SKM-1 treated with dmso at 0.1 percent for 144 hours (cell line): ENCODE results near the gene PIEZO1.

Source experiments
- DNase-seq: peaks from one replicate; lab custom pipeline; 2025; ENCODE audit not compliant: unreplicated experiment; lab: John Stamatoyannopoulos, UW

PIEZO1 gene

DNA sequence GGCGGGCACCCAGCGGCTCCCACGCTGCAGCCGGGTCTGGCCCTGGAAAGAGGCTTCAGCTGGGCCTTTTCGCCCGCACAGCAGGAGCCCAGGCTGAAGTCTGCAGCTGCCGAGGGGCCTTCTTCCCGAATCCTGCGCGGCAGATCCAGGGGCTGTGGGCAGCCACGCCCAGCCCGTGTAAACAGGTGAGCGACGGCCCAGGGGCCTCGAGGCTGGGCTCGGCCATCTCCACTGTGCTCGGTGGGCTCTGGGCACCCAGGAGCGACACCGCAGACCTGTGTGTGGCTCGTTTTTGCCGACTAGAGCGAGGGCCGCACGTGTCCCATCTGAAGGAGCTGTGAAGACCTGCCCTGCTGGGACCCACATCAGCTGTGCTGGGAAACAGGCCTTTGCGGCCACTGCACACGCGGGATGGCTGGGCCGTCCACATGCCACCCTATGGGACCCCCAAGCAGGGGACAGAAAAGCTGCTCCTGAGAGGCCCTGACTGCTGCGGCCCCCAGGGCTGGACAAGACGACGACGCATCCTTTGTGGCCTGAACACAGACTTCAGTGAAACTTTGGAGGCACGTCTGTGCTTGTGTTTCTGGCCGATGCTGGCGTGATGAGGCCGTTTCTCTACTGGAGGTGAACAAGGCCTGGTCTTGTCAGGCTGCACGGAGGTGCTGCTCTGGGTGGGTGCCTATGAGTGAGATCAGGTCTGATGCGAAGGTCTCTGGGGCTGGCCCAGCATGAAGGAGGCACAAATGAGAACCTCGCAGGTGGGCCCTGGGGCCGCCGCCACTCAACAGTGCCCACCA is 31.9 kb upstream of the PIEZO1 start:
- no peak for DNase-seq

DNA sequence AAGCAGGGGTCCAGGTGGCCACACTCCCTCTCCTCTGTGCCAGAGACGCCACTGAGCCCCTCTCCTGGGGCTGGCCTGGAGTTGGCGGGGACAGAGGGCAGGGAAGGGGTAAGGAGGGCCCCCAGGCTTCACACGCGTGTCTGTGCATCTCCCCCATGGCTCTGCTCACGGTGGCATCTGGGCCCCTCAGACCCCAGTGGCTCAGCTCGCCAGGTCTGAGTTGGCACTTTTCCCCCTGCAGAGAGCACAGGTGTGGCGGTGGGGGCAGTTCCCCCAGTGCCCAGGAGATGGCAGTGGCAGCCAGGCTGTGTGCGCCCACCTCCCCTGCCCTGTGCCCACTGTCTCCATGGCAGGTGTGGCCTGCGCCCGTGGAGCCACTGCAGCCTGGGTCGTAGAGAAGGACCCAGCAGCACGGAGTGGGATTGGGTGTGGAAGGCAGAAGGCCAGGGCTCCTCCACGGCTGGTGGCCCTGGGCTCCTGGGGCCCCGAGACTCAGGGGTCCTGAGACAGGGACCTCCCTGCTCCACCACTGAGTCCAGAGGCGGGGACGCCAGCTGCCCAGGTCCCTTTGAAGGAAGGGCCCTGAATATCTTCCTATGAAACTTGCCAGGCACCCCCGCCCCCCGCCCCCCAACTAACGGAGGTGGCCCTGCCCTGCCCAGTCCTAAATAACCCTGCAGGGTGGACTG is 31.0 kb upstream of the PIEZO1 start:
- DNase-seq = no peak

DNA sequence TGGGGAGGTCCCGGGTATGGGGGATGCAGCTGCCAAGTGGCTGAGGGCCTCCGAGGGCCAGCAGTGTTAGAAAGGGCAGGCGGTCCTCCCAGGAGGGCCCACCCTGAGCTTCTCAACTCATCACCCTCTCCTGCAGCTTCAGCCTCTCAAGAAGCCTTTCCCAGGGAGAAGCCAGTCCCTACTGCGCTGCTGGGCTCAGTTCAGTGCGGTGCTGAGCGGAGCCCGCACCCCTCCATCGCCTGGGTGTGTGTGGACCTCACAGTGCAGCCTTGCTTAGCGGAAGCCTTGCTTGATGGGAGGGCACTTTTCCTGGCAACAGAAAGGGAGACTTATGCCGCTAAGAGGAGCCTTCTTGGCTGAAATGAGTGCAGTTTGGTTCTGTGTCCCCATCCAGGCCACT is 30.2 kb upstream of the PIEZO1 start:
- no peak for DNase-seq

DNA sequence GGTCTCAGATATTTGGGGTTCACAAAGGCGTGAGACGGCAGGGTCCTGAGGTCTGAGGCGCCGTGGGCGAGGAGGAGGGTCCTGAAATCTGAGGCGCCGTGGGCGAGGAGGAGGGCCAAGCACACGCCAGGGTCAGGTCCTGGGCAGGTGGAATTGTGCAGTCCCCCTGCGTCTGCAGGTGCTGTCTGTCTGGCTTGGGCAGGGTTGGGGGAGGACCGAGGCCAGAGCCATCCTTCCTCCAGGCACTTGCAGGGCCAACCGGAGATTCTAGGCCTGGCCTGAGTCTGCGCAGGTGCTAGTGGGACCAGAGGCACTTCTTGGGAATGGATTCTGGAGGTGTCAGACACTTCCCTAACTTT is 29.1 kb upstream of the PIEZO1 start:
- DNase-seq = no peak

DNA sequence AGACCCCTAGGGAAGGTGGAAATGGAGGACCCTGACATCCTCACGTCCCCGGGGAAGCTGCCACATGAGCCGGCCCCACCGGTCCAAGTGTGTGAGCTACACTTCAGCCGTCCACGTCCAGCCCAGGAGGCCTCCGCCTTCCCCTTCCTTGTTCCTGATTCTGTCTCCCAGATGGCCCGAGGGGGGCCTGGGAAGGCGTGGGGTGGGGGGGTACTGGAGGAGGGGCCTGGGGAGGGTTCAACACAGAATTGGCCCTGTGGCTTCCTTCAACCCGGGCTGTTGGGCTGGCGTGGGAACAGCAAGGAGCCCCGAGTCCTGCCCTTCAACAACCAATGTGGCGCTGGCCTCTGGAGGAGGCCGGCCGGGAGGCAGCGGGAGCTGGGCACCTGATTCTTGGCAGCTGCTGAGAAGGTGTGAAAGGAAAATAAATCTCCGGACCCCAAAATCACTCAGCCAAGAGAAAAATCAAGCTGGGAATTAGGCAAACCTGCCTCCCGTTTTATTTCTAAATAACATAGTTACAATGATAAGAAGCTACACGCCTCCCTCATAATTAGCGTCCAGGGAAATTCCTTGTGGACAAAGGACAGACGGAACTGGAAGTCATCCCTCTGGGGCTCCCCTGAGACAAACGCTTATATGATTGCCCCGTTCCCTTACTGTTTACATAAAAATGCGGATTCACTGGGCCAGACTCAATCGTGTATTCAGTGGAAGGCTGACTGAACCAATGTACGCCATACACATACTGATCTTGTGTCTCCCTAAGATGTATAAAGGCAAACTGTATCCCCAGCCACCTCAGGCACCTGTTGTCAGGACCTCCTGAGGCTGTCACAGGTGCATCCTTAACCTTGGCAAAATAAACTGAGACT is 28.5 kb upstream of the PIEZO1 start:
- no peak for DNase-seq

DNA sequence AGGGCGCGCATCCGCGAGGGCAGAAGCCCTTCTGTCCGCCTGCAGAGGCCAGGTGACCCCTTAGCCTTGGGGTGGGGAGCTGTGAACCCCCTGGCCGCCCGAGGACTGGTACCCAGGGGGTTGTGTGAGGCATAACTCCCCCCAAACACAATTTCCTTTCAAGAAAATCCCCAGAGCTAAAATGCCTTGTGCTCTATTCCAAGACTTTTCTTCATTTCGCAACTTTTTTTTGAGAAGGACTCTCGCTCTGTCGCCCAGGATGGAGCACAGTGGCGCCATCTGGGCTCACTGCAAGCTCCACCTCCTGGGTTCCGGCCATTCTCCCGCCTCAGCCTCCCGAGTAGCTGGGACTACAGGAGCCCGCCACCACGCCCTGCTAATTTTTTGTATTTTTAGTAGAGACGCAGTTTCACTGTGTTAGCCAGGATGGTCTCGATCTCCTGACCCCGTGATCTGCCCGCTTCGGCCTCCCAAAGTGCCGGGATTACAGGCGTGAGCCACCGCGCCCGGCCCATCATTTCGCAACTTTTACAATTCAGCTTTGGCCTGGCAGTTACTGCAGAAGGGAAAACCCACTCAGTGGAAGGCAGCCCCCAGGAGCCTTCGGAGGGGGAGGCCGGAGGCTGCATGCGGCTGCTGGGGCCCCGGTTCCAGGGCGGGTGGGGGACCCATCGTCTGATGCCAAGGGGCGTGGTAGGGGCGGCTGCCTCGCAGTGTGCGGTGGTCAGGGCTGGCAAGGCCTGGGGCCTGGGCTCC is 27.7 kb upstream of the PIEZO1 start:
- peak; percentile 74 for DNase-seq

DNA sequence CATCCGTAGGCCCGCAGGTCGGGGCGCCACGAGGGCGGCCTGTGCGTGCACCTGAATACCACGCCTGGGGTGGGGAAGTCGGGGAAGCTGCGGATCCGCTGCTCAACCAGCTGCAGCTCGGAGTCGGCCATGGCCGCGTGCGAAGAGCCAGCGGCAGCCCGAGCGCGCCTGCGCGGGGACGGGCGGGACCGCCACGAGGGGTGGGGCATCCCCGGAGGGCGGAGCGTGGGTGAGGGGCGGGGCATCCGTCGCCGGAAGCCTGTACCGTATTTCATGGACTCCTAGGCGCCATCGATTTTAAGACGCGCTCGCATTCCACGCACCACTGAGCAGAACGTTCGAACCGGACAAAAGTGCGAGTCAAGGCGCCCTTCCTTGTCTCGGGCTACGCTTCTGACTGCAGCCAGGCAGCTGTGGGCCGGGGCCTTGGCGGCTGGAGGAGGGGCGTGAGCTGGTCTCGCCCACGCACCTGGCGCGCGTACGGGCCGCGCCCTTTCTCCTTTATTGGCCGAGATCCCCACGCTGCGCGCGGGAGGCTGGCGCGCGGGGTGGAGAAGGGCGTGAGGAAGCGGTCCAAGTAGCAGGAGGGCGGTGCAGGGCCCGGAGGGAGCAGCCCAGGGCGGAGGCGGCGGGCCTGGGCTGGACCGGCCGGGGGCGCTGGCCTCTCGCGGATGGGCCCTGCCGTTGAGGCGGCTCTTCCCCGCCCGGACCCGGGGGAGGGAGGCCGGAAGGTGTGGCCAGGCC is 26.9 kb upstream of the PIEZO1 start, which contains the start of gene APRT:
APRT (minus strand) TSS at position 160 of the 744 bp plus-strand sequence; CDS start at position 131, 29 bp downstream.
- DNase-seq = peak; percentile 87

DNA sequence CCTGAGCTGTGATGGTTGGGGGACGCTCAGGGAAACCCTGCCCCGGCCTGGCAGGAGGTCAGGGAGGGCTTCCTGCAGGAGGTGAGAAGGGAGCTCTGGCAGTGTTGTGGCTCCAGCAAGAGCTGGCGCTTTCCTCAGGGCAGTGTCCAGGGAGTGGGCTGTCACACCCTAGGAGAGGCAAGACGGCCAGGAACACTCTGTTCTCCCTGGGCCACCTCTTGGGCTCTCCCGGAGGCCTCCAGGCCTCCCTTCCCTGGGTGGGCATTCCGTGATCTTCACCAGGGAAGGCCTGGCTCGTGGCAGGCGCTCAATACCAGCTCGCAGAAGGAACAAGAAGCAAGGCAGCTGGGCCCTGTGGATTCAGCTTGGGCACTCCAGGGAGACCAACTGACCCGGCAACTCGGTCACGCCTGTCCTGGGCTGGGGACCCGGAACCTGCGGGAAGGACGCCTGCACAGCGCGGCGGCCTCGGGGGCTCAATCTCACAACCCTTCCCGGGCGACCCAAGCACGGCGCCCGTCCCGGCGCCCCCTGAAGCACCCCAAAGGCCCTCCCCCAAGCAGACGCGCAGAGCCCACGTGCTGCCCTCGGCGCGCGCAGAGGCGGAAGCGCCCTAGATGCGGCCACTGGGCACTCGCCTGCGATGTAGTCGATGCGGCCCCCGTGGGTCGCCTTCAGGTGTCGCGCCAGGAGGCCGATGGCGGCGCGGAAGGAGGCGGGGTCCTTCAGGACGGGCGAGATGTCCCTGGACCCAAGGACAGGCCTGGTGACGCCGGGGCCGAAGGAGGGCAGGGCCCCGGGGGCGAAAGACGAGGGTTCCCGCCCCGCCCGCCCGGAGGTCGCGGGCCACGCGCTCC is 26.1 kb upstream of the PIEZO1 start:
- peak; percentile 22 for DNase-seq

DNA sequence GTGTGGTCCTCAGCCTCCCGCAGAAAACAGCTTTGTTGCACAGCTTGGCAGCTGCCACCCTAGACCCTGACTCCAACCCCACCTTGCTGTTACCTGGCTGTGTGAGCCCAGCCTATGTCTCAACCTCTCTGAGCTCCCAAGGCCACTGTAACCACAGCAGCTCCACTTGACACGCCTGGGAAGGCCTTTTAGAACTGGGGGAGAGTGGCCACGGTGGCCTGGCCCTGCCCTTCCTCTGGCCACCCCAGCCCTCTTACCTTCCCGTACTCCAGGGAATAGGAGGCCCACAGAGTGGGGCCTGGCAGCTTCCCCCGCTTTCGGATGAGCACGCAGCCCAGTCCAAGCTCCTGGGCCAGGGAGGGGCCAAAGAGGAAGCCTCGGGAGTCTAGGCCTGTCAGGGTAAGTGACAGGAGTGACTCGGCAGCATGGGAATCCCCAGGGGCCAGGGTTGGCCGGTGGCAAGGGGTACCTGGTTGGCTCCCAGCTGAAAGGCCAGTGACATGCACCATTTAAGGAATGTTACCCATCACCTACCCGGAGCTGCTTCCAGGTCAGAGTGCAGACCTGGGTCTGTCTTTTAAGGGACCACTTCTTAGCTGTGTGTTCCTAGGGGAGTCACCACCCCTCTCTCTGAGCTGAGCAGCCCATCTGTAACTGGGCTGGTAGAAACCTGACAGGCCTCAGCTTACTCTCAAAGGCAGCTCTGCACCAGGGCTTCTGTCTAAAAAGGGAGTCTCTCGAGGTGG is 25.3 kb upstream of the PIEZO1 start:
- peak; percentile 29 for DNase-seq

DNA sequence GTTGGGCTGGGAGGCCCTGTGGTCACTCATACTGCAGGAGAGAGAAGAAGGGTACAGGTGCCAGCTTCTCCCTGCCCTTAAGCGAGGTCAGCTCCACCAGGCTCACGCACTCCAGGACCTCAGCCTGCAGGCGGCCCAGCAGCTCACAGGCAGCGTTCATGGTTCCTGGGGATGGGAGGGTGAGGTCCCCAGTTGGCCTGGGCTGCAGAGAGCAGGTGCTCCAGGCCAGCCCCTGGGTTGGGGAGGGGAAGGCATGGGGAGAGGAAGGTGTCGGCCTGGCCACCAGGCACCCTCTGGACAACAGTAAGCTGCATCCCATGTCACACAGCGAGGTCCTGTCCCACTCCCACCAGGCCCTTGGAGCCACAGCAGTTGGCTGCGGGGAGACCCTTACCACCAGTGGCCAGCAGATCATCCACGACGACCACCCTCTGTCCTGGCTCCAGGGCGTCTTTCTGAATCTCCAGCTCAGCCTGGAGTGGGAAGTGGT is 24.7 kb upstream of the PIEZO1 start:
- no peak for DNase-seq

DNA sequence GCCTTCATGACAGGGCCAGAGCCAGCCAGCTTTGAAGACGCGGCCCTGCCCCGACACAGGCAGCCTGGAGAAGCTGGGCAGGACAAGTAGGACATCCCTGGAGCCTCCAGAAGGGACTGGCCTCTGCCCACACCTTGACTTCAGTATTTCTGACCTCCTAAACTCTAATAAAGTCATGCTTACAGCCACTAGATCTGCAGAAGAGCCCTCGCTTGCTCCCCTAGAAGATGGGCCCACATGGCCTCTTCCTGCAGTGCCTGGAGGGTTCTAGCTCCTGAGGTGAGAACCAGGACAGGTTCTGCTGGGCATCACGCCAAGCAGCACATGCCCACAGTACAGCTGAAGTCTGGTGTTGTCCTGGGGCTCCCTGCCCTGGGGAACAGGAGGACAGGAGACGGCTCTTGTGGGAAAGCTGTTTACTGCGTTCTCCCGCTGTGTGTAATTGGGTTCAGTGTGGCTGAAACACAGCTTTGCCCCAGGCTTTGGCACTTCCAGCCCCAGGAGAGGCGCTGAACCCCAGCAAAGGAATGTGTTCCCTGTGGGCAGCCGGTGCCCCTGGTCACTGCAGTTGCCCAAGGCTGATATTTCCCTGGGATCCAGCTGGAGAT is 24.2 kb upstream of the PIEZO1 start:
- DNase-seq = no peak

DNA sequence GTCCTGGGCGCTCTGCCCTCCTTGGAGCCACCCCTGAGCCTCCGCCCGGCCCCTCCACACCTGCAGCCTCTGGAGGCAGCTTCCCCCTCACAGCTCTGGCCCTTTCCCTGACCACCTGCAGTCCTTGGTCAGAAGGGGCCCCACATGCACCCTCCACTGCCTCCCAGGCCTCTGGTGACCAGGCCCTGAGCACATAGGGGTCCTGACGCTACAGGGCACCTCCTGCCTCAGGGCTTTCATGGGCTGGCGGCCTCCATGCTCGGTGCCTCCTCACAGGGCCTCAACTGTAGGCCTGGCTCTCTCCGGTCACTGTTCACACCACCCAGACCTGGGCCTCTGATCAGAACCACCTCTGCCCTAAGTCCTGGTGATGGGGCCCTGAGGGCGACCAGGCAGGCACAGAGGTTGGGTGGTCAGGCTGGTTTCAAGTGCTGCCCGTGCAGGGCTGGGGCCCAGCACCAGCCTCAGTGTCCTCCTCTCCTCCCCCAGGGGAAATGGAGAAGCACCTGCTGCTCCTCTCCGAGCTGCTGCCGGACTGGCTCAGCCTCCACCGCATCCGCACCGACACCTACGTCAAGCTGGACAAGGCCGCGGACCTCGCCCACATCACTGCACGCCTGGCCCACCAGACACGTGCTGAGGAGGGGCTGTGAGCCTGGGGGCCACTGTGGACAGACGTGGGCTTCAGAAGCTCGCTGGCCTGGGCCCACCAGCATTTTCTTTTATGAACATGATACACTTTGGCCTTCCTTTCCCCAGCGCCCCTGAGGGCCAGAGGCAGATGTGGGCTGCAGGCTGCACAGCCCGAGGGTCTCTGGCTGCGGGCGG is 22.8 kb upstream of the PIEZO1 start:
- no peak for DNase-seq

DNA sequence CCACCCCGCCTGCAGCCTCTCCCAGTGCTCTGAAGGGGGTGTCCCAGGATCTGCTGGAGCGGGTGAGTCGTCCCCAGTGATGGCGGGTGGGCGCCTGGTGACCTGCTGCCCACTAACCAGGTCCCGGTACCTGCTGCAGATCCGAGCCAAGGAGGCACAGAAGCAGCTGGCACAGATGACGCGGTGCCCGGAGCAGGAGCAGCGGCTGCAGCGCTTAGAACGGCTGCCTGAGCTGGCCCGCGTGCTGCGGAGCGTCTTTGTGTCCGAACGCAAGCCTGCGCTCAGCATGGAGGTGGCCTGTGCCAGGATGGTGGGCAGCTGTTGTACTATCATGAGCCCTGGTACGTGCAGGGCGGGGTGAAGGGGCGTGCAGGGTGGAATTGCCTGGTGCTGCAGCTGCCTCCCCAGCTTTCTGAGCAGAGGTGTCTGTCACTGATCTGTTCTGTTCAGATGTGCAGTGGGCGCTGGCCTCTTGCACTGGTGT is 22.2 kb upstream of the PIEZO1 start:
- DNase-seq = no peak

DNA sequence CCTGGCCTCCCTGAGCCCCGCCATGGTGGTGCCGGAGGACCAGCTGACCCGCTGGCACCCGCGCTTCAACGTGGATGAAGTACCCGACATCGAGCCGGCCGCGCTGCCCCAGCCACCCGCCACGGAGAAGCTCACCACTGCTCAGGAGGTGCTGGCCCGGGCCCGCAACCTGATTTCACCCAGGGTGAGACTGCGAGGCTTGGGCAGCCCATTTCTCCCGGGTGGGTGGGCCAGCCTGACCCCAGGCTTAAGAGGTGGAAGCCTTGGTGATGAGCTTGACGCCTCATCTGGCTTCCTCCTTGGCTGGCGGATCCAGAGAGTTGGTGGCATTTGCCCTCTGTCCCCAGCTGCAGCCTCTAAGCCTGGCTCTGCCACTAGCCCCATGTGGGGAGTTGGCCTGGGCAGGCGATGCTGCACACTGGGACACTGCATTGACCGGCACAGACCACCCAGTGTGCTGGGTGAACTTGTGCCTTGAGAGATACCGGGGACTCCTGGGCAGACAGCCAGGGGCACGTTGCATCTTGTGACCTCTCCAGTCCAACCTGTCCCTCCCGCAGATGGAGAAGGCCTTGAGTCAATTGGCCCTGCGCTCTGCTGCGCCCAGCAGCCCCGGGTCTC is 21.6 kb upstream of the PIEZO1 start:
- no peak for DNase-seq

DNA sequence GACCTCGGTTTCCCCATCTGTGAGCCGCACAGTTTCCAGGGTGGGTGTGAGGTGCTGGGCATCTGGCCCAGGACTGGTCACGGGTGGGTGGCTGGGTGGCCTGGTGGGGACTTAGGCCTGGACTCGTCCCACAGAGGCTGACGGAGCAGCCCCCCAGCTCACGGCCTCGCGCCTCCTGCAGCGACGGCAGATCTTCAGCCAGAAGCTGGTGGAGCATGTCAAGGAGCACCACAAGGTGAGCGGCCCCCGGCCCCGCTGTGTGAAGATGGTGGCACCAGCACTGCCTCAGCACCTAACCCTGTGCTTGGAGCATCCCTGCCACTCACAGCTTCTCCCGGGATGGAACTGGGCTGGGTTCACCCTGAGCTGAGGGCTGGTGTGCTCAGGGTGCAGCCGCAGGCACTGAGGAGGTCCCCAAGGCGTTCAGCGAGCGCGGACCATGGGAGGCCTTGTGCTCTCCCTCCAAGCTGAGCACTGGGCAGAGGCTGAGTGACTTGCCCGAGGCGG is 20.9 kb upstream of the PIEZO1 start:
- no peak for DNase-seq

DNA sequence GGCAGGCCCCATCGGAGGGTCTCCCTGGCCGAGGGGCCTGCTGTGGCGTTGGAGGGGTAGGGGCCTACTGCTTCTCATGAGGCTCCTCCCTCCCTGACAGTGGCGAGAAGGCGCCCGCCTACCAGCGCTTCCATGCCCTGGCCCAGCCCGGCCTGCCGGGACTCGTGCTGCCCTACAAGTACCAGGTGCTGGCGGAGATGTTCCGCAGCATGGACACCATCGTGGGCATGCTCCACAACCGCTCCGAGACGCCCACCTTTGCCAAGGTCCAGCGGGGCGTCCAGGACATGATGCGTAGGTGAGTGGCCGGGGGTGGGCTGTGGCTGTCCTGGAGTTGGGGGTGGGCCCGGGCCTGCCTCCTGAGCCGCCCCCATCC is 20.3 kb upstream of the PIEZO1 start:
- no peak for DNase-seq
